ENCODE measurements around the gene AGBL1.

The AGBL1 gene

DNA sequence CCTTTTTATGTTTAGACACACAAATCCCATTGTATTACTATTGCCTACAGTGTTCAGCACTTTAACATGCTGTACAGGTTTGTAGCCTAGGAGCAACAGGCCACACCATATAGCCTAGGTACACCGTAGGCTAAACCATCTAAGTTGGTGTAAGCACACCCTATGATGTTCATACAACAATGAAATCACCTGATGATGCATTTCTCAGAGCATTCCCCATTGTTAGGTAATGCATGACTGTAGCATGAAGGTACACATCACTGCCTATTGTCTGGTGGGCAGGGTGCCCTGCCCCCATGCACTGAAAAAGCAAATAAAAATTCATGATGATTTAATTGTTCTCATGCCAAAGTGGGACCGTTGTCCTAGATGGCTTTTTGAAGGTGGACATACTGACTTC is 183.6 kb downstream of the AGBL1 start:
- TF ChIP-seq, protein P1, sequence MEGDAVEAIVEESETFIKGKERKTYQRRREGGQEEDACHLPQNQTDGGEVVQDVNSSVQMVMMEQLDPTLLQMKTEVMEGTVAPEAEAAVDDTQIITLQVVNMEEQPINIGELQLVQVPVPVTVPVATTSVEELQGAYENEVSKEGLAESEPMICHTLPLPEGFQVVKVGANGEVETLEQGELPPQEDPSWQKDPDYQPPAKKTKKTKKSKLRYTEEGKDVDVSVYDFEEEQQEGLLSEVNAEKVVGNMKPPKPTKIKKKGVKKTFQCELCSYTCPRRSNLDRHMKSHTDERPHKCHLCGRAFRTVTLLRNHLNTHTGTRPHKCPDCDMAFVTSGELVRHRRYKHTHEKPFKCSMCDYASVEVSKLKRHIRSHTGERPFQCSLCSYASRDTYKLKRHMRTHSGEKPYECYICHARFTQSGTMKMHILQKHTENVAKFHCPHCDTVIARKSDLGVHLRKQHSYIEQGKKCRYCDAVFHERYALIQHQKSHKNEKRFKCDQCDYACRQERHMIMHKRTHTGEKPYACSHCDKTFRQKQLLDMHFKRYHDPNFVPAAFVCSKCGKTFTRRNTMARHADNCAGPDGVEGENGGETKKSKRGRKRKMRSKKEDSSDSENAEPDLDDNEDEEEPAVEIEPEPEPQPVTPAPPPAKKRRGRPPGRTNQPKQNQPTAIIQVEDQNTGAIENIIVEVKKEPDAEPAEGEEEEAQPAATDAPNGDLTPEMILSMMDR (IDR thresholded peaks at IDR 0.05; ENCODE audit: borderline replicate concordance, insufficient read depth, low read depth, low read length): no peak
- H3K4me3 ChIP-seq (ENCODE audit: low read depth, low read length): no peak overlapping the region

DNA sequence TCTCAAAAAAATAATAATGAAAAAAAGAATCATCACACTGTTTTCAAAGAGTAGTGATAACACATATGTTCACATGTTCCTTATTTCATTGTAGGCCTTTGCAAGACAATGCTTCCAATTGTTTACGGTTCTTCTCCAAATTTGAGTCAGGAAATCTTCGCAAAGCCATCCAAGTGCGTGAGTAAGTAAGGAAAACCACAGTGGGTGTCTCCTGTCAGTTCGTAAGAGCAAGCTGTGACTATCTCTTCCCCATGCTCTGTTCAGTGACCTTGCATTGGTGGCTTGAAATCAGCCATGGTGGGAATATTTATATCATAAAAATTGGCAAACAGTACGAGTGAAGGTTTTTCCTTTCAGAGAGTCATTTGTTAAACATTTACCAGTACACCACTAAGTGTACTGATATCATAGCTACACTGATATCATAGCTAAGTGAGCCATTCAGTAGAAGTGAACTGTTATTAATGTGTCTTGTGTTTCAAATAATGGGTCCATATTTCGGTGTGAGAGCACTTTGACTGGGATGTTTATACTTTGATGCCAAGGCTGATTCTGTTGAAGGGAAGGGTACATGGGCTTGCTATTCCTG is 187.3 kb downstream of the AGBL1 start:
- no peak overlapping the region for H3K4me3 ChIP-seq (ENCODE audit: low read depth, low read length)
- TF ChIP-seq, protein P1 (IDR thresholded peaks at IDR 0.05; ENCODE audit: borderline replicate concordance, insufficient read depth, low read depth, low read length): no peak

- TF ChIP-seq, protein P1 (IDR thresholded peaks at IDR 0.05; ENCODE audit: borderline replicate concordance, insufficient read depth, low read depth, low read length): no peak
- no peak overlapping the region for H3K4me3 ChIP-seq (ENCODE audit: low read depth, low read length)
Measured at GRCh38 chr15:86267892-86268291, 188.2 kb downstream of the AGBL1 start.

DNA sequence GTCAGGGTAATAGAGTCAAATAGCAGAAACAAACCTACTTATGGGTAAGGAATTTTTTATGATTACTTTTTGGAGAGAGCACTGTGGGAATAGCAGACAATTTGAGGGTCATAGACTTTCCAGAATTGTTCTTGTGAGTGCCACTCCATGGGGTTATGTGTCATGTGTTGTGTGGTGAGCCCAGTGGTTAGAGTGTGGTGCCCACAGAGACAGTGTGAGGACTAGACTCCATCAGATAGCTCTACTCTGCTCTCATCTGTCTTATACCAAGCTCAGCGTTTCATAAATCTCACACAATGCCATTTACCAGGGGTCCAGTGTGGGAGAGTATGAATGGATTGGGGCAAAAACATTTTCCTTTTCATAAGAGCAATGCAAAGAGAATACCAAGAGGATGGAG is 188.9 kb downstream of the AGBL1 start:
- H3K4me3 ChIP-seq (ENCODE audit: low read depth, low read length): no peak overlapping the region
- TF ChIP-seq, protein P1 (IDR thresholded peaks at IDR 0.05; ENCODE audit: borderline replicate concordance, insufficient read depth, low read depth, low read length): no peak

DNA sequence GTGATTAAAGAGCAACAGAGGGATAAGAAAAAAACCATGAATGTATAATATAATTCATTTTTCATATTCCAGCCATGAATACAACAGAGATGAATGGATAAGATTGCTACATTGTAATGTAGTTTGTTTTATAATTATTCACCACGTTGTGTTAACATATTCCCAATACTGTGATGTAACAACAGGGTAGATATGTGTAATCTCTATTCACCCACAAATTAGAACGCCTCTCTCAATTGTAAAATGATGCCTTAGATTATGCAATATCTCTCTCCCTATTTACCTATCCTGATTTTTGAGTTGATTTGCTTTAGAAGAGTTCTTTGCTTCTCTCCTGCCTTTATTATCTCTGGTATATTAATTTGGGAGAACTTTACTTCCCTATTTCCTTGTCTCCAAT is 193.6 kb downstream of the AGBL1 start:
- TF ChIP-seq, protein P1 (IDR thresholded peaks at IDR 0.05; ENCODE audit: borderline replicate concordance, insufficient read depth, low read depth, low read length): no peak
- no peak overlapping the region for H3K4me3 ChIP-seq (ENCODE audit: low read depth, low read length)

DNA sequence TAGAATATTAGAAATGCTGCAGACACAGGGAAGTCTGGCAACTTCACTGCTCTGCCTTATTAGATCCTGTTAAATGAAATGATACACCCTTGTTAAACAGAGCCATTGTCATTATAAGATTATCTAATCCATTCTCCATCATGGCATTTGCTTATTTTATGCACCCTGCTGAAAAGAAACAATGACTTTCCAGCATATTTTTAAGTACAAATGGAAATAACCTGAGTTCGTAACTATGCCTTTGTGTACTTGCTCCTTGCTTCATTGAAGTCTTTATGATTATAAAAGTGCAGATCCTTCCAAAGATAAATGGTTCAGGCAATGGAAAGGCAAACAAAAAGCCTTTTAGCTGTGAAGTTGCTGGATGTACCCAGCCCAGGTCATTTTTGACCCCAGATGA is 195.7 kb downstream of the AGBL1 start:
- no peak overlapping the region for H3K4me3 ChIP-seq (ENCODE audit: low read depth, low read length)
- TF ChIP-seq, protein P1 (IDR thresholded peaks at IDR 0.05; ENCODE audit: borderline replicate concordance, insufficient read depth, low read depth, low read length): no peak

- TF ChIP-seq, protein P1 (IDR thresholded peaks at IDR 0.05; ENCODE audit: borderline replicate concordance, insufficient read depth, low read depth, low read length): no peak
- no peak overlapping the region for H3K4me3 ChIP-seq (ENCODE audit: low read depth, low read length)
Measured at GRCh38 chr15:86278586-86278985, 198.9 kb downstream of the AGBL1 start.

Measured in GM12875 (cell line).